Activated CD4-positive, alpha-beta T cell treated with anti-CD3 and anti-CD28 coated beads for 36 hours (primary cell): ENCODE data around the gene ERC2. TPM values are rescaled to one million over a fixed set of nuclear protein-coding genes. Genes with fewer than 3 reads are reported as not detected.

Experiments used
- ATAC-seq: fragments of 200-7000 bp; cut with Tn5 transposase; one replicate; pipeline ENCODE4 v1.10.0; 2021; ENCODE audit warnings: mild to moderate bottlenecking, moderate library complexity
- CTCF ChIA-PET: fragments of 350-600 bp; sonication (Branson Sonifier 250); formaldehyde crosslinking; loops from one replicate; lab custom pipeline; 2021; ENCODE audit warnings: antibody characterized with exemption; lab: Charles Lee
- POLR2A ChIA-PET: fragments of 350-600 bp; sonication (Branson Sonifier 250); formaldehyde crosslinking; loops from one replicate; lab custom pipeline; 2021; ENCODE audit warnings: antibody characterized with exemption, inconsistent platforms; lab: Charles Lee
- DNase-seq: peaks from one replicate; pipeline ENCODE4 v3.0.0-alpha.2; 2020
- H3K27ac Mint-ChIP-seq: one replicate; pipeline ENCODE4 v1.8.0; 2021; ENCODE audit warnings: mixed read lengths
- H3K27me3 Mint-ChIP-seq: one replicate; pipeline ENCODE4 v1.8.0; 2021; ENCODE audit warnings: mixed read lengths
- H3K36me3 Mint-ChIP-seq: one replicate; pipeline ENCODE4 v1.8.0; 2021; ENCODE audit warnings: low read depth, mixed read lengths
- H3K4me1 Mint-ChIP-seq: one replicate; pipeline ENCODE4 v1.8.0; 2021; ENCODE audit warnings: mixed read lengths
- H3K4me3 Mint-ChIP-seq: one replicate; pipeline ENCODE4 v1.8.0; 2021; ENCODE audit warnings: mild to moderate bottlenecking, moderate library complexity, mixed read lengths
- H3K9me3 Mint-ChIP-seq: one replicate; pipeline ENCODE4 v1.8.0; 2021; ENCODE audit warnings: low read depth, mixed read lengths
- intact Hi-C, 2 experiments: fragments of 100-400 bp; cut with DNase I in 1 of 2; cut with micrococcal nuclease in 1 of 2; formaldehyde crosslinking; loops; one replicate each; pipeline versions ENCODE4 v1.14.2 to v1.15.1; 2022 to 2024; cut with DNase I, micrococcal nuclease
- total RNA-seq, 2 experiments: library from RNA; stranded (reverse); gene quantifications; one replicate each; pipeline ENCODE4 v1.2.3, GENCODE V29; 2021

Gene ERC2
- total RNA-seq, 2 experiments from 2014 or later = not detected

GRCh38 chr3:55724407-55724784 lies 743.9 kb downstream of the ERC2 start:
- ChIA-PET POLR2A (no interaction called here), CTCF (no interaction called here)
- no peaks in the 10 kb centered on the region for H3K4me1 Mint-ChIP-seq
- intact Hi-C loops = loop anchor here in 1 of 2 experiments (5.0 kb wide), 1 partner anchor 237 kb away; the partner anchor contains the start of gene WNT5A
- H3K36me3 Mint-ChIP-seq = no peaks in the 10 kb centered on the region
- peaks cover 2% of the 10 kb centered on the region for H3K9me3 Mint-ChIP-seq
- no peak overlapping the region for H3K4me3 Mint-ChIP-seq
- ATAC-seq (no peak), DNase-seq (no peak)
- H3K27ac Mint-ChIP-seq = no peak overlapping the region
- H3K27me3 Mint-ChIP-seq = peaks cover 17% of the 10 kb centered on the region

GRCh38 chr3:55723653-55724406 lies 744.4 kb downstream of the ERC2 start:
- intact Hi-C loops = loop anchor here in 1 of 2 experiments (5.0 kb wide), 1 partner anchor 237 kb away; the partner anchor contains the start of gene WNT5A
- POLR2A ChIA-PET = no interaction called here
- H3K4me3 Mint-ChIP-seq = no peak overlapping the region
- no peak overlapping the region for H3K27ac Mint-ChIP-seq
- CTCF ChIA-PET = no interaction called here
- no peaks in the 10 kb centered on the region for H3K9me3 Mint-ChIP-seq
- H3K36me3 Mint-ChIP-seq = no peaks in the 10 kb centered on the region
- H3K27me3 Mint-ChIP-seq = peaks cover 17% of the 10 kb centered on the region
- H3K4me1 Mint-ChIP-seq = no peaks in the 10 kb centered on the region
- ATAC-seq (no peak), DNase-seq (no peak)

GRCh38 chr3:55721716-55722484 lies 746.4 kb downstream of the ERC2 start:
- ChIA-PET CTCF (no interaction called here), POLR2A (no interaction called here)
- H3K27ac Mint-ChIP-seq = no peak overlapping the region
- H3K36me3 Mint-ChIP-seq = no peaks in the 10 kb centered on the region
- ATAC-seq (no peak), DNase-seq (peak; percentile 15)
- H3K4me3 Mint-ChIP-seq = no peak overlapping the region
- H3K4me1 Mint-ChIP-seq = no peaks in the 10 kb centered on the region
- H3K27me3 Mint-ChIP-seq = peaks cover 17% of the 10 kb centered on the region
- intact Hi-C loops = loop anchor here in 1 of 2 experiments (5.0 kb wide), 1 partner anchor 235 kb away; the partner anchor contains the start of gene WNT5A
- H3K9me3 Mint-ChIP-seq = no peaks in the 10 kb centered on the region

GRCh38 chr3:55720614-55721013 lies 747.7 kb downstream of the ERC2 start:
- no peaks in the 10 kb centered on the region for H3K9me3 Mint-ChIP-seq
- H3K36me3 Mint-ChIP-seq = no peaks in the 10 kb centered on the region
- no peaks in the 10 kb centered on the region for H3K4me1 Mint-ChIP-seq
- ChIA-PET CTCF (no interaction called here), POLR2A (no interaction called here)
- peaks cover 13% of the 10 kb centered on the region for H3K27me3 Mint-ChIP-seq
- H3K27ac Mint-ChIP-seq = no peak overlapping the region
- intact Hi-C loops = loop anchor here in 1 of 2 experiments (5.0 kb wide), 1 partner anchor 233 kb away; the partner anchor contains the start of gene WNT5A
- no peak overlapping the region for H3K4me3 Mint-ChIP-seq
- DNase-seq (no peak), ATAC-seq (no peak)

GRCh38 chr3:55719508-55719907 lies 748.8 kb downstream of the ERC2 start:
- DNase-seq (no peak), ATAC-seq (no peak)
- no peaks in the 10 kb centered on the region for H3K4me1 Mint-ChIP-seq
- H3K27me3 Mint-ChIP-seq = peaks cover 13% of the 10 kb centered on the region
- no peak overlapping the region for H3K4me3 Mint-ChIP-seq
- intact Hi-C loops = no loop called here
- no peak overlapping the region for H3K27ac Mint-ChIP-seq
- H3K9me3 Mint-ChIP-seq = no peaks in the 10 kb centered on the region
- no peaks in the 10 kb centered on the region for H3K36me3 Mint-ChIP-seq
- POLR2A ChIA-PET = no interaction called here
- CTCF ChIA-PET = interaction anchor here (0.7 kb wide), 1 partner anchor 1404 kb away, joined by 3 read pairs; no protein-coding TSS in a partner anchor

GRCh38 chr3:55719006-55719405 lies 749.3 kb downstream of the ERC2 start:
- no peak for DNase-seq
- no peak for ATAC-seq
- intact Hi-C loops = no loop called here
- peaks cover 12% of the 10 kb centered on the region for H3K27me3 Mint-ChIP-seq
- no peak overlapping the region for H3K4me3 Mint-ChIP-seq
- ChIA-PET POLR2A (no interaction called here), CTCF (no interaction called here)
- no peaks in the 10 kb centered on the region for H3K9me3 Mint-ChIP-seq
- no peaks in the 10 kb centered on the region for H3K4me1 Mint-ChIP-seq
- H3K27ac Mint-ChIP-seq = no peak overlapping the region
- H3K36me3 Mint-ChIP-seq = no peaks in the 10 kb centered on the region

- H3K36me3 Mint-ChIP-seq = no peaks in the 10 kb centered on the region
- DNase-seq (no peak), ATAC-seq (no peak)
- intact Hi-C loops = no loop called here
- ChIA-PET CTCF (interaction anchor here (1.1 kb wide), 1 partner anchor 10 kb away, joined by 6 read pairs; no protein-coding TSS in a partner anchor), POLR2A (no interaction called here)
- H3K9me3 Mint-ChIP-seq = no peaks in the 10 kb centered on the region
- peaks cover 8% of the 10 kb centered on the region for H3K27me3 Mint-ChIP-seq
- H3K27ac Mint-ChIP-seq = no peak overlapping the region
- H3K4me1 Mint-ChIP-seq = no peaks in the 10 kb centered on the region
- H3K4me3 Mint-ChIP-seq = no peak overlapping the region
These were observed 749.7 kb downstream of the ERC2 start for GRCh38 chr3:55718521-55718921.

- ATAC-seq = no peak
- Mint-ChIP-seq H3K4me1 (no peaks in the 10 kb centered on the region), H3K27ac (no peak overlapping the region), H3K36me3 (no peaks in the 10 kb centered on the region), H3K9me3 (no peaks in the 10 kb centered on the region), H3K4me3 (no peak overlapping the region), H3K27me3 (peaks cover 5% of the 10 kb centered on the region)
- CTCF ChIA-PET = interaction anchor here (1.1 kb wide), 1 partner anchor 9 kb away, joined by 6 read pairs; no protein-coding TSS in a partner anchor
- intact Hi-C loops = no loop called here
- no peak for DNase-seq
- POLR2A ChIA-PET = no interaction called here
These were observed 750.2 kb downstream of the ERC2 start for GRCh38 chr3:55718074-55718473.

- Mint-ChIP-seq H3K27me3 (peaks cover 2% of the 10 kb centered on the region), H3K4me1 (no peaks in the 10 kb centered on the region), H3K27ac (no peak overlapping the region), H3K9me3 (no peaks in the 10 kb centered on the region), H3K4me3 (no peak overlapping the region), H3K36me3 (no peaks in the 10 kb centered on the region)
- POLR2A ChIA-PET = no interaction called here
- CTCF ChIA-PET = interaction anchor here (1.1 kb wide), 1 partner anchor 9 kb away, joined by 6 read pairs; no protein-coding TSS in a partner anchor
- ATAC-seq (no peak), DNase-seq (no peak)
- intact Hi-C loops = no loop called here
These were observed 750.8 kb downstream of the ERC2 start for GRCh38 chr3:55717481-55717880.

- POLR2A ChIA-PET = no interaction called here
- Mint-ChIP-seq H3K9me3 (no peaks in the 10 kb centered on the region), H3K4me3 (no peak overlapping the region), H3K27ac (no peak overlapping the region), H3K36me3 (no peaks in the 10 kb centered on the region), H3K27me3 (no peaks in the 10 kb centered on the region), H3K4me1 (no peaks in the 10 kb centered on the region)
- ATAC-seq (no peak), DNase-seq (no peak)
- CTCF ChIA-PET = no interaction called here
- intact Hi-C loops = no loop called here
These were observed 751.5 kb downstream of the ERC2 start for GRCh38 chr3:55716611-55717225.

- Mint-ChIP-seq H3K9me3 (no peaks in the 10 kb centered on the region), H3K27ac (no peak overlapping the region), H3K4me1 (no peaks in the 10 kb centered on the region), H3K27me3 (no peaks in the 10 kb centered on the region), H3K36me3 (no peaks in the 10 kb centered on the region), H3K4me3 (no peak overlapping the region)
- no peak for DNase-seq
- ATAC-seq = no peak
- ChIA-PET POLR2A (no interaction called here), CTCF (no interaction called here)
- intact Hi-C loops = no loop called here
These were observed 752.2 kb downstream of the ERC2 start for GRCh38 chr3:55716044-55716443.
